HL-60 (cell line): ENCODE results near the gene ITSN1.

Experiments
- DNase-seq, 2 experiments: peaks; one replicate each; pipeline ENCODE4 v3.0.0-alpha.2; 2010 to 2020; ENCODE audit warnings: low read depth in 1 of 2, low spot score in 1 of 2
- H3K27ac ChIP-seq: fragments of 250-450 bp; sonication (Bioruptor Pico); replicated peaks from 2 replicates; pipeline ENCODE4 v1.5.1; 2020; ENCODE audit warnings: mild to moderate bottlenecking, moderate library complexity
- H3K27me3 ChIP-seq: fragments of 250-450 bp; sonication (Bioruptor Pico); 2 replicates; pipeline ENCODE4 v1.5.1; 2021; ENCODE audit warnings: mild to moderate bottlenecking, moderate library complexity; ENCODE audit not compliant: insufficient read depth, poor library complexity, severe bottlenecking
- H3K4me3 ChIP-seq: replicated peaks from 2 replicates; pipeline ENCODE4 v1.5.1; 2011; ENCODE audit warnings: mild to moderate bottlenecking, control low read depth, low read length; ENCODE audit not compliant: insufficient read depth
- GABPA ChIP-seq: IDR thresholded peaks from 2 replicates; pipeline ENCODE4 v1.6.1; 2012; ENCODE audit warnings: low read depth
- POLR2AphosphoS5 ChIP-seq: IDR thresholded peaks from 2 replicates; pipeline ENCODE4 v1.6.1; 2012; ENCODE audit warnings: low read depth
- SPI1 ChIP-seq: IDR thresholded peaks from 2 replicates; pipeline ENCODE4 v1.6.1; 2012; ENCODE audit warnings: low read depth, mild to moderate bottlenecking, borderline replicate concordance
- TF ChIP-seq, protein P1 (sequence below): IDR thresholded peaks from one replicate; pipeline ENCODE4 v1.5.1; 2011; ENCODE audit warnings: low read length, control low read depth, inconsistent platforms; ENCODE audit not compliant: insufficient read depth
- TF ChIP-seq, protein P2 (sequence below): IDR thresholded peaks from 2 replicates; pipeline ENCODE4 v1.6.1; 2012; ENCODE audit warnings: low read depth; ENCODE audit not compliant: insufficient replicate concordance

Gene ITSN1

DNA sequence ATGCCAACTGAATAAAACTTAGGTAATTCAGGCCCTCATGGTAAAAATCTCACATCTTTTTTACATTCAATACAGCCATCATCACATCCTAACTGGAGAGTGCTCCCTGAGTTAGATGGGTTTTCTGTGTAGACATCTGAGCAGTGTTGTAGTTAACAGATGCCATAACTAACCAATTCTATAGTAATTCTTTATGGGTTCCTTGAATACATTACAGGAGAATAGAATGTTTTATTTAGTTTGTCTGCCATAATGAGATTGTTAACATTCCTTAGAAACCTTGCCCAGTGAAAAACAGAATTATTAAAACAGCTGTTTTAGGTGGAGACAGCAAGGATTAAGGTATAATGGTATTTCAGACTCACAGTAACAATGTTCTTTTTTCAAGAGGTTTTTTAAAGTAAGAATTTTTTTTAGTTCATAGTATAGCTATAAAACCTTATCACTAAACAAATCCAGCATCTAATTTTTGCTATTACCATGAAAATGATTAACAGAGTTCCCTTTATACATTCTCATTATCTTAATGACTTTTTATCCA is 178.0 kb downstream of the ITSN1 start:
- Histone ChIP-seq H3K4me3 (no peak overlapping the region), H3K27ac (no peak overlapping the region), H3K27me3 (no peaks in the 10 kb centered on the region)
- no peak for TF ChIP-seq SPI1
- TF ChIP-seq, protein P1, sequence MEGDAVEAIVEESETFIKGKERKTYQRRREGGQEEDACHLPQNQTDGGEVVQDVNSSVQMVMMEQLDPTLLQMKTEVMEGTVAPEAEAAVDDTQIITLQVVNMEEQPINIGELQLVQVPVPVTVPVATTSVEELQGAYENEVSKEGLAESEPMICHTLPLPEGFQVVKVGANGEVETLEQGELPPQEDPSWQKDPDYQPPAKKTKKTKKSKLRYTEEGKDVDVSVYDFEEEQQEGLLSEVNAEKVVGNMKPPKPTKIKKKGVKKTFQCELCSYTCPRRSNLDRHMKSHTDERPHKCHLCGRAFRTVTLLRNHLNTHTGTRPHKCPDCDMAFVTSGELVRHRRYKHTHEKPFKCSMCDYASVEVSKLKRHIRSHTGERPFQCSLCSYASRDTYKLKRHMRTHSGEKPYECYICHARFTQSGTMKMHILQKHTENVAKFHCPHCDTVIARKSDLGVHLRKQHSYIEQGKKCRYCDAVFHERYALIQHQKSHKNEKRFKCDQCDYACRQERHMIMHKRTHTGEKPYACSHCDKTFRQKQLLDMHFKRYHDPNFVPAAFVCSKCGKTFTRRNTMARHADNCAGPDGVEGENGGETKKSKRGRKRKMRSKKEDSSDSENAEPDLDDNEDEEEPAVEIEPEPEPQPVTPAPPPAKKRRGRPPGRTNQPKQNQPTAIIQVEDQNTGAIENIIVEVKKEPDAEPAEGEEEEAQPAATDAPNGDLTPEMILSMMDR, result no peak
- no peak for TF ChIP-seq POLR2AphosphoS5
- TF ChIP-seq, protein P2, sequence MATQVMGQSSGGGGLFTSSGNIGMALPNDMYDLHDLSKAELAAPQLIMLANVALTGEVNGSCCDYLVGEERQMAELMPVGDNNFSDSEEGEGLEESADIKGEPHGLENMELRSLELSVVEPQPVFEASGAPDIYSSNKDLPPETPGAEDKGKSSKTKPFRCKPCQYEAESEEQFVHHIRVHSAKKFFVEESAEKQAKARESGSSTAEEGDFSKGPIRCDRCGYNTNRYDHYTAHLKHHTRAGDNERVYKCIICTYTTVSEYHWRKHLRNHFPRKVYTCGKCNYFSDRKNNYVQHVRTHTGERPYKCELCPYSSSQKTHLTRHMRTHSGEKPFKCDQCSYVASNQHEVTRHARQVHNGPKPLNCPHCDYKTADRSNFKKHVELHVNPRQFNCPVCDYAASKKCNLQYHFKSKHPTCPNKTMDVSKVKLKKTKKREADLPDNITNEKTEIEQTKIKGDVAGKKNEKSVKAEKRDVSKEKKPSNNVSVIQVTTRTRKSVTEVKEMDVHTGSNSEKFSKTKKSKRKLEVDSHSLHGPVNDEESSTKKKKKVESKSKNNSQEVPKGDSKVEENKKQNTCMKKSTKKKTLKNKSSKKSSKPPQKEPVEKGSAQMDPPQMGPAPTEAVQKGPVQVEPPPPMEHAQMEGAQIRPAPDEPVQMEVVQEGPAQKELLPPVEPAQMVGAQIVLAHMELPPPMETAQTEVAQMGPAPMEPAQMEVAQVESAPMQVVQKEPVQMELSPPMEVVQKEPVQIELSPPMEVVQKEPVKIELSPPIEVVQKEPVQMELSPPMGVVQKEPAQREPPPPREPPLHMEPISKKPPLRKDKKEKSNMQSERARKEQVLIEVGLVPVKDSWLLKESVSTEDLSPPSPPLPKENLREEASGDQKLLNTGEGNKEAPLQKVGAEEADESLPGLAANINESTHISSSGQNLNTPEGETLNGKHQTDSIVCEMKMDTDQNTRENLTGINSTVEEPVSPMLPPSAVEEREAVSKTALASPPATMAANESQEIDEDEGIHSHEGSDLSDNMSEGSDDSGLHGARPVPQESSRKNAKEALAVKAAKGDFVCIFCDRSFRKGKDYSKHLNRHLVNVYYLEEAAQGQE, result no peak
- TF ChIP-seq GABPA, result no peak
- no peak for DNase-seq

DNA sequence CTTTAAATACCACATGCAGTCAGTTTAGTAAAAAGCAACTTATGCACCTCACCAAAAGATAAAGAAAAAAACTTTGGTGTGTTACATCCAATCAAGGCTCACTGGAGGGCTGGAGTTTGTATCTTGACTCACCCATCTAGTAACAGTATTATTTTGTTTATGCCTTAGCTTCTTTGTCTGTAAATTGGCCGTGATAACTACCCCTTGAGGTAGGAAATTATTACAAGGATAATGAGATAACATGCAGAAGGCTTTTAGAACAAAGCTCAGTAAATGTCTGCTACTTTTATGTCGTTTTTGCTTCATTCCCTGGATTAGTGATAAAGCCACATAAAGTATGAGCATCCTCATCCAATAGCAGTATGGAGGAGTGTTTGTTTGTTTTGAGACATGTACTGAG is 178.5 kb downstream of the ITSN1 start:
- H3K27me3 ChIP-seq, result no peaks in the 10 kb centered on the region
- no peak overlapping the region for H3K4me3 ChIP-seq
- TF ChIP-seq, protein P1, result no peak
- no peak for TF ChIP-seq GABPA
- no peak for TF ChIP-seq POLR2AphosphoS5
- no peak for TF ChIP-seq SPI1
- TF ChIP-seq, protein P2, result no peak
- no peak for DNase-seq
- no peak overlapping the region for H3K27ac ChIP-seq

DNA sequence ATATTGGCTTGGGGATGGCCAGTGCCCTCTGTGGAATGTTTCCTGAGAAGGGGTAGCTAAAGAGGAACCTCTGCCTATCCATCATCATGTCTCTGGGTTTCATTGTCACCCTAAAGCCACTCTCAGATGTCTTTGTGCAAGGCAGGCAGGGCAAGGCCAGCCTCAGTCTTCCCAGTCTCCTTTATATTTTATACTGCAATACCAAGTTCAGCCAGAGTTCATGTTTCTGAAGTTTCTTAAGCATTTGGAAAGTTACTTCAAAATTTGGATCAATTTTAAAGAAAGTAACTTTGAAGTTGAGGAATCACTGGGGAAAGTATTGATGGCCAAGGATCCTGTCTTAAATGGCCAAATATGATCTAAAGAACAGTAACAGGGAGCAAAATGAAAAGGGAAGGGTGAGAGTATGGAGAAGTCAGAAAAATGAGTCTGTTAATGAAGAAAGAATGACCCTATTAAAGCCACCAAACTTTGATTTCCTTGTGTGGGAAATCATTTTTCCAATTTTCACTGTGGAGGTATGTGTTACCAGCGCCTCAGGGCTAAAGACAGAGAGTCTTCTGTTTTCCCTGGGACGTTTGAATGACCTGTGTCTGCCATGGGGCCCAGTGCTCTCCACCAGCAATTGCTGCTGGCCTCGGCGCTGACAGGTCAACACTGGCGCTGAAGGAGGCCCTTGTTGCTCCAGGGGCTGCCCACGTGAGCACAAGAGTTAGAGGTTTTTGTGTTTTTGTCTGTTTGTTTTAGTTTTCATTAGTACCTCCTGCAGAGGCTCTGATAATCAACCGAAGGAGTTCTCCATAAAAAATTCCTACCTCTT is 179.4 kb downstream of the ITSN1 start:
- DNase-seq, result no peak
- Histone ChIP-seq H3K27me3 (no peaks in the 10 kb centered on the region), H3K4me3 (no peak overlapping the region), H3K27ac (no peak overlapping the region)
- TF ChIP-seq SPI1 (no peak), POLR2AphosphoS5 (no peak)
- TF ChIP-seq, protein P1, result no peak
- TF ChIP-seq, protein P2, result no peak
